SHP77 (cell line): Measurements from ENCODE around the gene ARHGEF17.
A peak's percentile ranks its signal among the peaks of the same experiment; 100 is the strongest.
"Not testable (repeated sequence)": the region's sequence is repeated elsewhere in the genome, so short reads cannot be mapped to it uniquely, and the experiment has no call there.

ENCODE experiments used
- DNase-seq, 2 experiments: peaks; one replicate each; lab custom pipeline; 2025; lab: John Stamatoyannopoulos, UW

The ARHGEF17 gene

GRCh38 chr11:73308003-73308960 is at the start of gene ARHGEF17:
TSS of gene ARHGEF17 (plus strand) at chr11:73308276. CDS start at chr11:73308639, 363 bp downstream.
- DNase-seq = peak in 1 of 2 experiments; percentile 45

GRCh38 chr11:73259406-73260126 is 48.5 kb upstream of the ARHGEF17 start:
- no peak for DNase-seq

GRCh38 chr11:73260127-73260457 is 48.0 kb upstream of the ARHGEF17 start:
- DNase-seq = no peak

- no peak for DNase-seq
Measured at GRCh38 chr11:73262851-73263495, 45.1 kb upstream of the ARHGEF17 start.

- no peak for DNase-seq
Measured at GRCh38 chr11:73263640-73264039, 44.4 kb upstream of the ARHGEF17 start.

GRCh38 chr11:73265278-73265810 is 42.7 kb upstream of the ARHGEF17 start:
- DNase-seq = no peak

GRCh38 chr11:73265853-73266645 is 42.0 kb upstream of the ARHGEF17 start:
- DNase-seq = no peak

GRCh38 chr11:73266646-73267020 is 41.4 kb upstream of the ARHGEF17 start:
- no peak for DNase-seq

- no peak for DNase-seq
Measured at GRCh38 chr11:73267122-73267846, 40.8 kb upstream of the ARHGEF17 start.

GRCh38 chr11:73267906-73268540 is 40.1 kb upstream of the ARHGEF17 start:
- DNase-seq = no peak

- no peak for DNase-seq
Measured at GRCh38 chr11:73268671-73269271, 39.3 kb upstream of the ARHGEF17 start.

- no peak for DNase-seq
Measured at GRCh38 chr11:73269459-73270015, 38.5 kb upstream of the ARHGEF17 start.

GRCh38 chr11:73270016-73270854 is 37.8 kb upstream of the ARHGEF17 start:
- no peak for DNase-seq

GRCh38 chr11:73270855-73271477 is 37.1 kb upstream of the ARHGEF17 start:
- no peak for DNase-seq

- DNase-seq = not testable (repeated sequence)
Measured at GRCh38 chr11:73271478-73271865, 36.6 kb upstream of the ARHGEF17 start.

- DNase-seq = peak; percentile 97 to 98
Measured at GRCh38 chr11:73271936-73272679, 36.0 kb upstream of the ARHGEF17 start, which contains the start of gene P2RY6. TSS of gene P2RY6 (plus strand) at chr11:73272338. CDS start at chr11:73296519, 24,181 bp downstream.

- DNase-seq = peak in 1 of 2 experiments; percentile 59
Measured at GRCh38 chr11:73272680-73273038, 35.4 kb upstream of the ARHGEF17 start.
